HEK293 (cell line): ENCODE measurements around the gene TAGLN.

Source experiments
- MEIS1 ChIP-seq: sonication (generic); formaldehyde crosslinking; IDR thresholded peaks from 2 replicates; pipeline ENCODE4 v1.8.1; 2022; ENCODE audit warnings: missing genetic modification reagents, mild to moderate bottlenecking, borderline replicate concordance
- YY1 ChIP-seq: fragments of 450-650 bp; formaldehyde crosslinking; IDR thresholded peaks from 2 replicates; pipeline ENCODE4 v1.5.1; 2018; ENCODE audit warnings: missing biosample characterization, missing genetic modification characterization
- ZNF23 ChIP-seq: fragments of 450-650 bp; formaldehyde crosslinking; IDR thresholded peaks from 2 replicates; pipeline ENCODE4 v1.5.1; 2016; ENCODE audit warnings: missing biosample characterization, missing genetic modification characterization, borderline replicate concordance
- ZNF335 ChIP-seq: fragments of 450-650 bp; formaldehyde crosslinking; conservative IDR thresholded peaks from 2 replicates; pipeline ENCODE4 v1.5.1; 2016; ENCODE audit warnings: missing biosample characterization, missing genetic modification characterization
- ZNF423 ChIP-seq: fragments of 450-650 bp; formaldehyde crosslinking; IDR thresholded peaks from 2 replicates; pipeline ENCODE4 v1.5.1; 2016; ENCODE audit warnings: missing biosample characterization, missing genetic modification characterization
- ZNF433 ChIP-seq: fragments of 450-650 bp; formaldehyde crosslinking; IDR thresholded peaks from 2 replicates; pipeline ENCODE4 v1.5.1; 2016; ENCODE audit warnings: missing biosample characterization, missing genetic modification characterization, low read depth
- ZNF558 ChIP-seq: fragments of 450-650 bp; formaldehyde crosslinking; IDR thresholded peaks from 2 replicates; pipeline ENCODE4 v1.5.1; 2016; ENCODE audit warnings: missing biosample characterization, missing genetic modification characterization
- ZNF623 ChIP-seq: fragments of 450-650 bp; formaldehyde crosslinking; IDR thresholded peaks from 2 replicates; pipeline ENCODE4 v1.5.1; 2016; ENCODE audit warnings: missing biosample characterization, missing genetic modification characterization
- TF ChIP-seq, protein P1 (sequence below): fragments of 450-650 bp; formaldehyde crosslinking; IDR thresholded peaks from 2 replicates; pipeline ENCODE4 v1.5.1; 2016; ENCODE audit warnings: missing biosample characterization, missing genetic modification characterization

DNA sequence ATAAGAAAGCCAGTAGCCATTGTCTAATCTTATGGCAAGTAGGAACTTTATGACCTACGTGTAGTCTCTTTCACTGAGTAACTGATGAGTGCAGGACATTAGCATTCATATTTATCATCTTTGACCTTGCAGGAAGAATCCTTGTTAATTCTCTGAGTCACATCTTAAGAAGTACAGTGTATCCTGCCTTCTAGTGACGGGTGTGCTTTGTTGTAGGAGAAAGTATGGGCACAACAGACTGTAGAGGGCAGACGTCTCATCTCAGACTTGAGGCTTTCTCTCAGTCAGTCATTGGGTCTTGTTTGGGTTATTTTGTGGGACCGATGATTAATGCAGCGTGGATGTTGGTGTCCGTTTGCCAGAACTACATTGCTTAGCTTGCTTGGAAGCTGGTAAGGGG is 40.1 kb downstream of the TAGLN start:
- TF ChIP-seq ZNF335 (tag by site-specific recombination) (no peak), ZNF423 (tag by site-specific recombination) (no peak), YY1 (tag by site-specific recombination) (no peak), ZNF558 (no peak), ZNF623 (tag by site-specific recombination) (no peak), ZNF23 (no peak), ZNF433 (tag by site-specific recombination) (no peak), MEIS1 (CRISPR knock-in tag) (no peak)
- TF ChIP-seq, protein P1, sequence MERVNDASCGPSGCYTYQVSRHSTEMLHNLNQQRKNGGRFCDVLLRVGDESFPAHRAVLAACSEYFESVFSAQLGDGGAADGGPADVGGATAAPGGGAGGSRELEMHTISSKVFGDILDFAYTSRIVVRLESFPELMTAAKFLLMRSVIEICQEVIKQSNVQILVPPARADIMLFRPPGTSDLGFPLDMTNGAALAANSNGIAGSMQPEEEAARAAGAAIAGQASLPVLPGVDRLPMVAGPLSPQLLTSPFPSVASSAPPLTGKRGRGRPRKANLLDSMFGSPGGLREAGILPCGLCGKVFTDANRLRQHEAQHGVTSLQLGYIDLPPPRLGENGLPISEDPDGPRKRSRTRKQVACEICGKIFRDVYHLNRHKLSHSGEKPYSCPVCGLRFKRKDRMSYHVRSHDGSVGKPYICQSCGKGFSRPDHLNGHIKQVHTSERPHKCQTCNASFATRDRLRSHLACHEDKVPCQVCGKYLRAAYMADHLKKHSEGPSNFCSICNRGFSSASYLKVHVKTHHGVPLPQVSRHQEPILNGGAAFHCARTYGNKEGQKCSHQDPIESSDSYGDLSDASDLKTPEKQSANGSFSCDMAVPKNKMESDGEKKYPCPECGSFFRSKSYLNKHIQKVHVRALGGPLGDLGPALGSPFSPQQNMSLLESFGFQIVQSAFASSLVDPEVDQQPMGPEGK (tag by site-specific recombination), result no peak
